SH-SY5Y (cell line): Measurements from ENCODE around the gene FGF1.

Source experiments
- GATA2 ChIP-seq: IDR thresholded peaks from 2 replicates; pipeline ENCODE4 v1.6.1; 2011; ENCODE audit warnings: mild to moderate bottlenecking, low read depth, low read length
- GATA3 ChIP-seq: IDR thresholded peaks from 2 replicates; pipeline ENCODE4 v1.6.1; 2011; ENCODE audit warnings: low read depth, mild to moderate bottlenecking, low read length, moderate library complexity

The FGF1 gene

DNA sequence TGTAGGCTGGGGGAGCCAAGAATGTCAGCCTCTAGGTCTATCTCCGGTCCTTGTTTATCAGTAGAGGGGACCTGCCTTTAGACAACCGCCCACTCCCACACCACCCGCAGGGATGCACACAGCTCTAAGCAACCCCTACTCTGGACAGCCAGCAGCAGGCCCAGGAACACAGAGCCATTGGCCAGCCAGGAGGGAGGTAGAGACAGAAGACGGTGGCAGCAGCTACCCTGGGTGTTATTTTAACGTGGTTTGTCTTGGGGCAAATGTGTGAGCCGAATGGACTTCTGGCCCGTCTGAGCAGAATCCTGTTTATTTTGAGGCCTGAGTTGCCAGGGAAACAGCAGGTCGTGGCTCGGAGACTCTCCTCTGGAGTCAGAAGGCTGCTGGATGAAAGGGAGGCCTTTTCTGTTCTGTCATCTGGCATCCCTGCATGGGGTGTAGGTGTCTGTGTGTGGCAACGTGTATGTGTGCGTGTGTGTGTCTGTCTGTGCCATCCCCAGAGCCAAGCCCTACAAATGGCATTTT is 382 bp upstream of the FGF1 start:
- TF ChIP-seq GATA2: no peak
- no peak for TF ChIP-seq GATA3

- no peak for TF ChIP-seq GATA3
- TF ChIP-seq GATA2: no peak
These were observed 1.3 kb downstream of the FGF1 start for GRCh38 chr5:142684508-142685041.

- TF ChIP-seq GATA2: no peak
- no peak for TF ChIP-seq GATA3
These were observed 1.9 kb downstream of the FGF1 start for GRCh38 chr5:142683881-142684505.

DNA sequence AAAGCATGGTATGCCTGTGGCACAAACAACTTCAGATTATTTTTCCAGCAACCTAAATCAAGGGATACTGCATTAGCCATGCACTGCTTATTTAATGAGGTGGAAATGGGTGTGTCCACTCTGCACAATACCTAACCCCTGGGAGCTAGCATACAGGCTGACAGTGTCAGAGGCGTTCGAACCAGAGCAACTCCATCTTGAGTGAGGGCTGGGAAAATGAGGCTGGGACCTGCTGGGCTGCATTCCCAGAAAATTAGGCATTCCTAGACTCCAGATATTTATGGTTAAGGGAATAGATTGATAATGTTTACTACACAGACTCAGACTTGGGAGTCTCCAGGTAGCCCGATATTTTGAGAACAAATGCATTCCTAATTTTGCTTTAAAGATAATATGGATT is 2.8 kb downstream of the FGF1 start:
- TF ChIP-seq GATA3 (no peak), GATA2 (no peak)

DNA sequence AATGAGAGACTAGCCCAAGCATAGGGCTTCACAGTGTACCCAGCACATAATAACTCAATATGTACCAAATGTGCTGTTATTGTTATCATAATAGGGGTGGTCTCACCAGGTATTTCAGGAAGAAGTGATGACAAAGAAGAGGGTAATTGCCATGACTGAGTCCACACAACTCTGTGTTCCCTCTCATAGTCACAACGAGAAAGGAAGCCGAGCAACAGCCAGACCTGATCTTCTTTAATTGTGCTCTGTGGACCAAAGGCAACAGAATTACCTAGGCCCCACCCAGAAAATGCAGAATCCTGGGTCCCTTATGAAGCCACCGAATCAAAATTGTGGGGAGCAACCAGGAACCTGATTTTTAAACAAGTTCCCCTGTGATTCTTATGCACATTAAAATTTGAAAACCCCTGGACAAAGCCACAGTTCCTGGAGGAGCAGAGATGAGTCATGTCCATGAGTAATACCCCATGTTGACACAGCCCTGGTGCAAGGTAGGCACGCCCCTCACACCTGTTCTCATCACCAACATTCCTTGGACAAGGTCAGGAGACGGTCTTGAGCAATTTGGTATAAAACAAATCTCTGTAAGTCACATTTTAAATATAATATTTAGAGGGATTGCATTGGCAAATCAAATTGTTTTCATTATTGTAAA is 5.2 kb downstream of the FGF1 start:
- TF ChIP-seq GATA3 (no peak), GATA2 (no peak)

- TF ChIP-seq GATA3 (no peak), GATA2 (no peak)
These were observed 6.1 kb downstream of the FGF1 start for GRCh38 chr5:142679744-142680143.

GRCh38 chr5:142678529-142678928 is 7.4 kb downstream of the FGF1 start:
- TF ChIP-seq GATA3: no peak
- TF ChIP-seq GATA2: no peak

- TF ChIP-seq GATA2 (no peak), GATA3 (no peak)
These were observed 8.7 kb downstream of the FGF1 start for GRCh38 chr5:142677198-142677597.

DNA sequence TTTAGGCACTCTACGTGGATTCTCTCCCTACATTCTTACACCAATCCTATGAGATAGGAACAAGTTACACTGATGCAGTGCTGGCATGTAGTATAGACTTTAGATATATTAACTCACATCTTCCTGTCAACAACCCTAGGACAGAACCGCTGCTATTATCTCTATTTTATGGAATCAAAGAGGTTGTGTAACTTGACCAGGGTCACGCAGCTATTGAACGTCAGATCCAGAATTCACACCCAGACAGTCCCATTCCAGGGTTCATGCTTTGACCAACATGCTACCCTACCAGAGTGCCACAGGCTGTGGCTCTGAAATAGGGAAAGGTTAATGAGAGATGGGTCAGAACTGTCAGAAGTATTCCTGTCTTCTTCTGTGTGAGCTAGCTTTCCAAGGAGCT is 9.6 kb downstream of the FGF1 start:
- no peak for TF ChIP-seq GATA3
- TF ChIP-seq GATA2: no peak

GRCh38 chr5:142674531-142675469 is 11.1 kb downstream of the FGF1 start:
- no peak for TF ChIP-seq GATA2
- TF ChIP-seq GATA3: no peak

DNA sequence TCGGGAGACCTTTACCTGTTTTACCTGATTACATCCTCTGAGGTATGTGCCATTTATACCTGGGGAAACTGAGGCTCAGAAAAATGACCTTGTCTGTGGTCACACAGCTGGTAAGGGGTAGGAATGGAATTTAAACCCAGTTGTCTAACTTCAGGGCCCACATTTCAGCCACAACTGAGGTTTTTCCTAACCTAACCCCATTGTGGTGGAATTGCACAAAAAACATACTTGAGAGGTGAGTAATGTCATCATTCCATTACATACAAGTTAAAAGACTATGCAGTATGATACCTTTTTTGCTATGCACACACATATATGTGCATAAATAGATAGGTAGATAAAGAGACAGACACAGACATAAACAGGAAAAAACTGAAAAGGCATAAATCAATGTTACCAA is 14.1 kb downstream of the FGF1 start:
- TF ChIP-seq GATA3: no peak
- TF ChIP-seq GATA2: no peak

DNA sequence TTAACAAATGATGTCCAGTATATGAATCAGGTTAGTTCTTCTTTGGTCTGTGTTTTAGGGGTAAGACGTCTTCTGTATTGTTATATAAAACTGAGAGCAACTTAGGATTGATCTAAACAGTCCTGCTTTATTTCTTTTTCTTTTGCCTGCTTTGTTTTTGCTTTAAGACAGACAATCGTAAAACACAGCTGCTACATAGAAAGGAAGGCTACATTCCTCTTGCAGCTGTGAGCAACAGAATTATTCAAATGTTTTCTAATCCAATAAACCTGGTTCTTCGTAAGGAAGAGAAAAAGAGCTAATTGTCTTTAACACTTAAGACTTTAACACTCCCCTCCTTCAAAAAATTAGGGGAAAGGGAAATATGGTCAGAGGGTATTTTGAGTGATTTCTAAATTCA is 14.6 kb downstream of the FGF1 start:
- no peak for TF ChIP-seq GATA3
- no peak for TF ChIP-seq GATA2

DNA sequence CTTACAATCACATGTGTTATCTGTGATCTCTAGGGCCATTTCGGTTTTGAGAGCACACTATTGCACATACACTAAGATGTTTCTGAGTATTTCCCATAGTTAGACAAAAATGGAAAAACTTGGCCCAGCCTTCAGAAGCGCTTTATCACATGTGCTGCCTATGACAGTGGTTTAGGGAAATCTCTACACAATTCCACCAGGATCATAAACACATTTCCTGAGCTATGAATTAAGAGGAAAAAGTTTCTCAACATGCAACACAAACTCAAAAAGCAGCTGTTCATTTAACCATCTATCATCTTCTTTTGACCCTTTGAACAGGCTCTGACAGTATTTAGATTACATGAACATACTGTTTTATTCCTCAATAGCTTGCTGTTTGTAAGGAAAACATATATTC is 15.1 kb downstream of the FGF1 start:
- TF ChIP-seq GATA2 (no peak), GATA3 (no peak)

GRCh38 chr5:142669477-142669876 is 16.4 kb downstream of the FGF1 start:
- TF ChIP-seq GATA2: no peak
- TF ChIP-seq GATA3: no peak

DNA sequence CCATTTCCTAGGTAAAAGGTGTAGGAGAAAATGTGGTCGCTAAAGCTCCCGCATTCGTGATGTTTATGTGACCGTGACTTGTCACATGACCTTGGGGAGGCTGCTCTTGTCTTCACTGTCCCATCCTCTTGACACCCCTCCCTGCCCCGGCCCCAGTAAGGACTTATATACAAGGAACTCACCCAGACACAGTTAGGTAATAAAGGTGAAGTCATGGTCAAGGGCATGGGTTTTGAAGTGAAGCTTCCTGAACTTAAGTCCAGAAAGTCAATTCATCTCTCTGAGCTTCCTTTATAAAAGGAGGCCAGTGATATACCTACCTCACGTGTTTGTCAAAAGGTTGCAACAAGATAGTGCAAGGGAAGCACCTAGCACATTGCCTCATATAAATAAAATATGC is 17.6 kb downstream of the FGF1 start:
- no peak for TF ChIP-seq GATA3
- no peak for TF ChIP-seq GATA2
